Posterior cingulate gyrus (tissue), 11 donors: ENCODE data around the gene FITM1.
"Not testable (repeated sequence)": the region's sequence is repeated elsewhere in the genome, so short reads cannot be mapped to it uniquely, and the experiment has no call there.

ENCODE experiments used
- DNase-seq, 10 donors: peaks; one replicate each; pipeline versions ENCODE4 v3.0.0 to v3.0.0-alpha.2; 2020 to 2021; ENCODE audit warnings: mixed read lengths in 3 of 10
- intact Hi-C: fragments of 100-400 bp; cut with DNase I; formaldehyde crosslinking; loops from one replicate; pipeline ENCODE4 v1.15.1; 2023

Gene FITM1

GRCh38 chr14:24096545-24097181 lies 33.8 kb upstream of the FITM1 start:
- intact Hi-C loops, result no loop called here
- peak in 2 of 10 donors; percentile 24 to 55 for DNase-seq

GRCh38 chr14:24098229-24098926 lies 32.1 kb upstream of the FITM1 start:
- DNase-seq, result peak in 2 of 10 donors; percentile 54 to 65
- intact Hi-C loops, result no loop called here

- intact Hi-C loops, result no loop called here
- peak in 4 of 10 donors; percentile 17 to 80 (median 48) for DNase-seq
Observed at GRCh38 chr14:24098927-24099813, 31.3 kb upstream of the FITM1 start.

- intact Hi-C loops, result no loop called here
Observed at GRCh38 chr14:24100197-24100981, 30.1 kb upstream of the FITM1 start.

GRCh38 chr14:24100982-24101494 lies 29.4 kb upstream of the FITM1 start:
- intact Hi-C loops, result no loop called here
- peak in 2 of 10 donors; percentile 7 to 12 for DNase-seq

More at GRCh38 chr14:24100197-24100981, 30.1 kb upstream of the FITM1 start:
- DNase-seq, result peak in 2 of 10 donors; percentile 2 to 9

- intact Hi-C loops, result no loop called here
- peak in 3 of 10 donors; percentile 5 to 63 (median 52) for DNase-seq
Observed at GRCh38 chr14:24102357-24103048, 28.0 kb upstream of the FITM1 start.

GRCh38 chr14:24103451-24103850 lies 27.0 kb upstream of the FITM1 start:
- peak in 2 of 10 donors; percentile 33 to 62 for DNase-seq
- intact Hi-C loops, result no loop called here

- intact Hi-C loops, result not testable (repeated sequence)
- peak in 1 of 10 donors; percentile 18 for DNase-seq
Observed at GRCh38 chr14:24105609-24106239, 24.7 kb upstream of the FITM1 start.

GRCh38 chr14:24106672-24107271 lies 23.7 kb upstream of the FITM1 start:
- no peak for DNase-seq
- intact Hi-C loops, result no loop called here

GRCh38 chr14:24108336-24108874 lies 22.1 kb upstream of the FITM1 start:
- no peak for DNase-seq
- intact Hi-C loops, result no loop called here

- peak in 1 of 10 donors; percentile 34 for DNase-seq
- intact Hi-C loops, result no loop called here
Observed at GRCh38 chr14:24110060-24110459, 20.4 kb upstream of the FITM1 start.

- no peak for DNase-seq
- intact Hi-C loops, result no loop called here
Observed at GRCh38 chr14:24110523-24110922, 19.9 kb upstream of the FITM1 start.

- intact Hi-C loops, result no loop called here
Observed at GRCh38 chr14:24113379-24113800, 17.1 kb upstream of the FITM1 start.

GRCh38 chr14:24113801-24114531 lies 16.5 kb upstream of the FITM1 start:
- intact Hi-C loops, result loop anchor here (1.0 to 2.0 kb wide), 3 partner anchors 27 to 47 kb away; partner anchors contain the start of genes EMC9, IRF9 and RNF31
- peak; percentile 63 to 96 (median 79) for DNase-seq

More at GRCh38 chr14:24113379-24113800, 17.1 kb upstream of the FITM1 start:
- DNase-seq, result peak in 1 of 10 donors; percentile 55

- intact Hi-C loops, result loop anchor here (1.0 to 2.0 kb wide), 3 partner anchors 26 to 47 kb away; partner anchors contain the start of genes EMC9, IRF9 and RNF31
Observed at GRCh38 chr14:24114532-24115421, 15.7 kb upstream of the FITM1 start, which contains the start of the genes DCAF11 and NRL. TSS of gene DCAF11 (plus strand) at chr14:24114777. CDS start at chr14:24115595, 818 bp downstream. TSS of gene NRL (minus strand) at chr14:24114949. CDS start at chr14:24082848, 32,101 bp downstream.

More at GRCh38 chr14:24114532-24115421, 15.7 kb upstream of the FITM1 start, which contains the start of the genes DCAF11 and NRL:
- peak; percentile 96 to 100 (median 97) for DNase-seq
